GM12873 (cell line): ENCODE data around the gene MT1H.

Source experiments
- TF ChIP-seq, protein P1 (sequence below): IDR thresholded peaks from 2 replicates; pipeline ENCODE4 v1.5.1; 2012; ENCODE audit warnings: low read depth, mild to moderate bottlenecking, moderate library complexity, low read length, control low read depth; ENCODE audit not compliant: insufficient read depth; ENCODE audit errors: missing control alignments

MT1H gene

DNA sequence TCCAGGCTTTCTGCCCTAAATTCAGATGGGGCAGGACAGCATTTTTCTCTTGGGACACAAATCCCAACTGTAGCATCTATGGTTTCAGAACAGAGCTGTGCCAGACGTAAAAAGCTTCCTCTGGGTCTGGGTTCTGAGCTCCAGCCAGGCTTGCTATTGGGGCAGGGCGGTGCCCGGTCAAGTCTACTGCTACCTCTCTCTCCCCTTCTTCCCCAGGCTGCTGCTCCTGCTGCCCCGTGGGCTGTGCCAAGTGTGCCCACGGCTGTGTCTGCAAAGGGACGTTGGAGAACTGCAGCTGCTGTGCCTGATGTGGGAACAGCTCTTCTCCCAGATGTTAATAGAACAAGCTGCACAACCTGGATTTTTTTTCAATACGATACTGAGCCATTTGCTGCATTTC lies 36.1 kb upstream of the MT1H start:
- TF ChIP-seq, protein P1, sequence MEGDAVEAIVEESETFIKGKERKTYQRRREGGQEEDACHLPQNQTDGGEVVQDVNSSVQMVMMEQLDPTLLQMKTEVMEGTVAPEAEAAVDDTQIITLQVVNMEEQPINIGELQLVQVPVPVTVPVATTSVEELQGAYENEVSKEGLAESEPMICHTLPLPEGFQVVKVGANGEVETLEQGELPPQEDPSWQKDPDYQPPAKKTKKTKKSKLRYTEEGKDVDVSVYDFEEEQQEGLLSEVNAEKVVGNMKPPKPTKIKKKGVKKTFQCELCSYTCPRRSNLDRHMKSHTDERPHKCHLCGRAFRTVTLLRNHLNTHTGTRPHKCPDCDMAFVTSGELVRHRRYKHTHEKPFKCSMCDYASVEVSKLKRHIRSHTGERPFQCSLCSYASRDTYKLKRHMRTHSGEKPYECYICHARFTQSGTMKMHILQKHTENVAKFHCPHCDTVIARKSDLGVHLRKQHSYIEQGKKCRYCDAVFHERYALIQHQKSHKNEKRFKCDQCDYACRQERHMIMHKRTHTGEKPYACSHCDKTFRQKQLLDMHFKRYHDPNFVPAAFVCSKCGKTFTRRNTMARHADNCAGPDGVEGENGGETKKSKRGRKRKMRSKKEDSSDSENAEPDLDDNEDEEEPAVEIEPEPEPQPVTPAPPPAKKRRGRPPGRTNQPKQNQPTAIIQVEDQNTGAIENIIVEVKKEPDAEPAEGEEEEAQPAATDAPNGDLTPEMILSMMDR, result no peak

DNA sequence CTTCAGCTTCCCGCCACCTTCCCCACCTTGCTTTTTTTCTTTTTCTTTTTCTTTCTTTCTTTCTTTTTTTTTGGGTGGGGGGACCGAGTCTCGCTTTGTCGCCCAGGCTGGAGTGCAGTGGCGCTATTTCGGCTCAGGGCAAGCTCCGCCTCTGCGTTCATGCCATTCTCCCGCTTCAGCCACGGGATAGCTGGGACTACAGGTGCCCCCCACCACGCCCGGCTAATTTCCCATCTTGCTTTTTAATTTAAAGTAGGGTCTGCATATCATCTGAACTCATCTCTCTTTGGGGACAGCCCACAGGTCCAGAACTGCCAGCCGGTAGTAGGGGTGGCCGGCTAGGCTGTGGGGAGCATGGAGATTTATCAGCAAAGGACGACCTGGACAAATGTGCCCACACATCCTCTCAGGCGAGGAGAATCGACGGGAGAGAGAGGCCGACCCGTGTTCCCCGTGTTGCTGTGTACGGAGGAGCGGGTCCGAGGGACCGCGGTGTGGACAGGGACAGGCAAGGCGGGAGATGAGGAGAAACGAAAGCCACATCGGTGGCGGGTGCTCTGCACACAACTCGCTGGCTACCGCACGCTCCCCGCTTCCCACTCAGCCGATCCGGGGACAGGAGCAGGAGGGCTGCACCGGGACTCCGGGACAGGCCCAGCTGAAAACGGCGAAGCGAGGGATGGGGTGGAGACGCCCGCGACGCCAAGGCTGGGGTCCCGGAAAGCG lies 34.7 kb upstream of the MT1H start:
- TF ChIP-seq, protein P1, result no peak

DNA sequence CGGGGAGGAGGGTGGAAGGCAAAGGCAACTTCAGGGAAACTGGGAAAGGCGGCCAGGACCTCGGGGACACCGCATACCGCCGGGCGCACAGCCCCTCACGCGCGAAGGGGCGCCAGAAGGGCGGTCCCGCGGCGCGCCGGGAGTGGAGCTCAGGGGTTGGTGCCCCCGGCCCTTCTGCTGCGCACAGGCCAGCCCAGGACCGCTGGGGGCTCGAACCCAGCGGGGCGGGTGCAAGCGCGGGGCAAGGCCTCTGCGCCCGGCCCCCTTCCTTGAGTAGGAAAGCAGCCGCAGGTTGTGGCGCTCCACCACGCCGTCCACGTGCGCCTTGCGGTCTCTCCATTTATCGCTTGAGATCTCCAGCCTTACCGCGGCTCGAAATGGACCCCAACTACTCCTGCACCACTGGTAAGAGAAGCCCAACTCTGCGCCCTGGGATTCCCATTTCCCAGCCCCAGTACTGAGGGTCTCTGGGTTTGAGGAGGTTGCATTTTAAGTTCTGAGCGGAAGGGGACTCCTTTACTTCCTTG lies 34.1 kb upstream of the MT1H start:
- TF ChIP-seq, protein P1, result no peak

DNA sequence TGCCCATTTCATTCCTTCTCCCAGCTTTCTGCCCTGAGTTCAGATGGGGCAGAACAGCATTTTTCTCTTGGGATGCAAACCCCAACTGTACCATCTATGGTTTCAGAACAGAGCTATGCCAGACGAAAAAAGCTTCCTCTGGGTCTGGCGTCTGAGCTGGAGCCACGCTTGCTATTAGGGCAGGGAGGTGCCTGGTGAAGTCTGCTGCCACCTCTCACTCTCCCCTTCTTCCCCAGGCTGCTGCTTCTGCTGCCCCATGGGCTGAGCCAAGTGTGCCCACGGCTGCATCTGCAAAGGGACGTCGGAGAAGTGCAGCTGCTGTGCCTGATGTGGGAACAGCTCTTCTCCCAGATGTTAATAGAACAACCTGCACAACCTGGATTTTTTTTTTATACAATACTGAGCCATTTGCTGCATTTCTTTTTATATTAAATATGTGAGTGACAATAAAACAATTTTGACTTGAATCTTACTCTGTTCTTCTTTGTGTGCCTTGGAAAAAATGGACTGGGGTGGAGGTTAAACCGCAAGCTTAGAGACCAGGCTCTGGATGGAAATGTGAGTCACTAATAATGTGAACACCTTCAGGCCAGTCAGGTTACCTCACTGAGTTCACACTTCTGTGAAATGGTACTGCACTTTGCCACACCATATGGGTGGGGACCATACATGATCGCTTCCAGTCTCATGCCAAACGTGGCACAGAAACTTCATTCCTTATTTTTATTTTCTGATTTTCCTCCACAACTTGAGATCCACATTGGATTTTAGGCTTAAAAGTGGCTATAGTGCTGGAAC lies 32.8 kb upstream of the MT1H start:
- TF ChIP-seq, protein P1, result no peak

DNA sequence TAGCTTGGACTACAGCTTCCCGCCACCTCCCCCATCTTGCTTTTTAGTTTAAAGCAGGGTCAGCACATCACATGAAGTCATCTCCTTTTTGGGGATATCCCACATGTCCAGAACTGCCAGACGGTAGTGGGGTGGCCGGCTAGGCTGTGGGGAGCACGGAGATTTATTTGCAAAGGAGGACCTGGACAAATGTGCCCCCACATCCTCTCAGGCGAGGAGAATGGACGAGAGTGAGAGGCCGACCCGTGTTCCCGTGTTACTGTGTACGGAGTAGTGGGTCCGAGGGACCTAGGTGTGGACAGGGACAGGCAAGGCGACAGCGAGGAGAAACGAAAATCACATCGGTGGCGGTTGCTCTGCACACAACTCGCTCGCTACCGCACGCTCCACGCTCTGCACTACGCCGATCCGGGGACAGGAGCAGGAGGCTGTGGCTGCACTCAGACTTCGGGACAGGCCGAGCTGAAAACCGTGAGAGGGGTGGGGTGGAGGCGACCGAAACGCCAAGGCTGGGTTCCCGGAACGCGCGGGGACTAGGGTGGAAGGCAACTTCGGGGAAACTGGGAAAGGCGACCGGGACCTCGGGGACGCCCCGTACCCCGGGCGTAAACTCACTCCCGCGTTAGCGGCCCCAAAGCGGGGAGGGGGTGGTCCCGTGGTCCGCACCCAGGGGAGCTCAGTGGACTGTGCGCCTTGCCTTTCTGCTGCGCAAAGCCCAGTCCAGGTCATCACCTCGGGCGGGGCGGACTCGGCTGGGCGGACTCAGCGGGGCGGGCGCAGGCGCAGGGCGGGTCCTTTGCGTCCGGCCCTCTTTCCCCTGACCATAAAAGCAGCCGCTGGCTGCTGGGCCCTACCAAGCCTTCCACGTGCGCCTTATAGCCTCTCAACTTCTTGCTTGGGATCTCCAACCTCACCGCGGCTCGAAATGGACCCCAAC lies 31.5 kb upstream of the MT1H start, which contains the start of gene MT1A:
TSS of gene MT1A (plus strand) at position 853 of the 937 bp plus-strand sequence. CDS start at position 926, 73 bp downstream.
- TF ChIP-seq, protein P1, result no peak

DNA sequence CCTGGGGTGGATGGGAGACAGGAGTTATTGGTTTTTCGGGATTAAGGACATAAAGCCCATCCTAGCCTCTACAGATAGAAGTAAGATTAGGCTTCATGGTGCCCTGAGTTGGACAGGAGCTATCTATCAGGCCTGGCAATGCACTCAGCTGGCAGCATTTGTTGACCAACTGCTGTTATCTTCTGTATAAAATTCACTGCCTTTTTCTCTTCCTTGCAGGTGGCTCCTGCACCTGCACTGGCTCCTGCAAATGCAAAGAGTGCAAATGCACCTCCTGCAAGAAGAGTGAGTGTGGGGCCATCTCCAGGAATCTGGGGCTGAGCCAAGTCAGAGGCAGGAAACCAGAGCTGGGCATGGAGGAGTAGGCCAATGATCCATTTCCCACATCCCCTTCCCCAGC lies 30.6 kb upstream of the MT1H start:
- TF ChIP-seq, protein P1, result no peak
